Activated CD4-positive, alpha-beta T cell treated with anti-CD3 and anti-CD28 coated beads, Interleukin-2, amount 10 ng/mL, durations not matched to agents 7 days and 5 days (primary cell): Measurements from ENCODE around the gene UBAP2L. TPM values are rescaled to one million over a fixed set of nuclear protein-coding genes. Genes with fewer than 3 reads are reported as not detected.
"Not testable (repeated sequence)": the region's sequence is repeated elsewhere in the genome, so short reads cannot be mapped to it uniquely, and the experiment has no call there.

Source experiments
- CTCF ChIA-PET: fragments of 350-600 bp; sonication (Branson Sonifier 250); formaldehyde crosslinking; loops from one replicate; lab custom pipeline; 2021; ENCODE audit warnings: antibody characterized with exemption; lab: Charles Lee
- POLR2A ChIA-PET: fragments of 350-600 bp; sonication (Branson Sonifier 250); formaldehyde crosslinking; loops from one replicate; lab custom pipeline; 2021; ENCODE audit warnings: antibody characterized with exemption; lab: Charles Lee
- DNase-seq: peaks from one replicate; pipeline ENCODE4 v3.0.0-alpha.2; 2020
- H3K27ac Mint-ChIP-seq: one replicate; pipeline ENCODE4 v1.8.0; 2021; ENCODE audit warnings: mild to moderate bottlenecking, moderate library complexity, mixed read lengths
- H3K27me3 Mint-ChIP-seq: one replicate; pipeline ENCODE4 v1.8.0; 2021; ENCODE audit warnings: mixed read lengths
- H3K36me3 Mint-ChIP-seq: one replicate; pipeline ENCODE4 v1.8.0; 2021; ENCODE audit warnings: low read depth, mixed read lengths
- H3K4me1 Mint-ChIP-seq: one replicate; pipeline ENCODE4 v1.8.0; 2021; ENCODE audit warnings: mixed read lengths
- H3K4me3 Mint-ChIP-seq: one replicate; pipeline ENCODE4 v1.8.0; 2021; ENCODE audit warnings: mild to moderate bottlenecking, moderate library complexity, mixed read lengths
- H3K9me3 Mint-ChIP-seq: one replicate; pipeline ENCODE4 v1.8.0; 2021; ENCODE audit warnings: mixed read lengths
- total RNA-seq, 2 experiments: library from RNA; stranded (reverse); gene quantifications; one replicate each; pipeline ENCODE4 v1.2.3, GENCODE V29; 2021

The UBAP2L gene
- total RNA-seq, 2 experiments from 2014 or later = 186 to 211 TPM

DNA sequence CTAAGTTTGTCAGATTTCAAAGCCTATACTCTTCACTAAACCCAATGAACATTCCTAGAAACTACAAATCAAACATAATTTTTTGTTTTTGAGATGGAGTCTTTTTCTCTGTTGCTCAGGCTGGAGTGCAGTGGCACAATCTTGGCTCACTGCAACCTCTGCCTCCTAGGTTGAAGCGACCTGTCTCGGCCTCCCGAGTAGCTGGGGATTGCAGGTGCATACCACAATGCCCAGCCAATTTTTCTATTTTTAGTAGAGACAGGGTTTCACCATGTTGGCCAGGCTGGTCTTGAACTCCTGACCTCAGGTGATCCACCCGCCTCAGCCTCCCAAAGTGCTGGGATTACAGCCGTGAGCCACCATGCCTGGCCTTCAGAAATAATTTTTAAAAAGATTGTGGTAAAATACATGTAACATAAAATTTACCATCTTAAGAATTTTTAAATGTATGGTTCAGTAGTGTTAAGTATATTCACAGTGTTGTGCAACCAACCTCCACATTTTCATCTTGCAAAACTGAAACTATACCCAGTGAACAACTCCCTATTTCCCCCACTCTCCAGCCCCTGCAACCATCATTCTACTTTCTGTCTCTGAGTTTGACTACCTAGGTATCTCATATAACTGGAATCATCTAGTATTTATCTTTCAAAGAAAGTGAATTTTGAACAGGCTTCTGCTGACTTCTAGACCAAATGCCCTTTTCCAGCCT lies 11.9 kb upstream of the UBAP2L start:
- POLR2A ChIA-PET = interaction anchor here (0.6 kb wide), 1 partner anchor 12 kb away, joined by 4 read pairs; the partner anchor contains the start of gene UBAP2L
- H3K4me3 Mint-ChIP-seq = no peak overlapping the region
- CTCF ChIA-PET = interaction anchor here (0.6 to 1.5 kb wide), 2 partner anchors 11 to 206 kb away, joined by 3 read pairs; a partner anchor contains a TSS

DNA sequence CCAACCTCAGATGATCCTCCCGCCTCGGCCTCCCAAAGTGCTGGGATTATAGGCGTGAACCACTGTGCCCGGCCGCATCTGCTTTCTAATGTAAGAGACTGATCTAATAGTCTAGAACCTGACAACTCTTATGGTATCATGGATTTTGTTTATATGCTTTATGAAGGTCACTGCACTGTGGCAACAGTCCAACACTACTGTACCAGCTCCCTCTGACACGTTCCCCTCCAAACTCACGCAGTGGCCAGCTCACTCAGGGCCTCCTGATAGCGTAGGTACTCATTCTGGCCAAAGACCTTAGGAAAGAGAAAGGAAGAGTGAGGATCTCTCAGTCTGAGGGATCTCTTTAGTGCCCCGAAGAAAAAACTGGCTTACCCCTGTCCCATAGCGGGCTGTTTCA lies 8.7 kb upstream of the UBAP2L start:
- ChIA-PET POLR2A (no interaction called here), CTCF (interaction anchor here (0.5 to 1.0 kb wide), 3 partner anchors 13 to 283 kb away, joined by 3 to 4 read pairs (median 3); no protein-coding TSS in a partner anchor)
- Mint-ChIP-seq H3K36me3 (peaks cover 52% of the 10 kb centered on the region), H3K27me3 (no peaks in the 10 kb centered on the region), H3K4me3 (no peak overlapping the region), H3K4me1 (peaks cover 24% of the 10 kb centered on the region), H3K9me3 (no peaks in the 10 kb centered on the region), H3K27ac (no peak overlapping the region)
- DNase-seq = no peak

More for the DNA sequence above, 11.9 kb upstream of the UBAP2L start:
- Mint-ChIP-seq H3K36me3 (peaks cover 58% of the 10 kb centered on the region), H3K27me3 (no peaks in the 10 kb centered on the region), H3K9me3 (no peaks in the 10 kb centered on the region), H3K4me1 (peaks cover 10% of the 10 kb centered on the region), H3K27ac (no peak overlapping the region)
- DNase-seq = no peak

DNA sequence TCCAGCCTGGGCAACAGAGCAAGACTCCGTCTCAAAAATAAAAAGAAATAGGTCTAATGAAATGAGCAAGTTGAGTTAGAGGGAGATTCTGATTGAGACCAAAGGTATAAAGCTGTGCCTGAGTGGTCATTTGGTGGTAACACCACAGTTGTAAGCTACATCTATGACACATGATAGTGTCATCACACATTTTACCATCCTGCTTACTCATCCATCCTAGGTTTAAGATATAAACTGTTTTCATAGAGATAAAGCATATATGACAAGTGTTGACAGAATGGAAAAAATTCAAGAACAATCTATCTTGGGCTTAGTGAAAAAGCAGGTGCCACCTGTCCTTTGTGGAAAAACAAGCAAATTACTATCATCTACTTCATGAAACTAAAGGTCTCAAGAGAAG lies 7.5 kb upstream of the UBAP2L start:
- Mint-ChIP-seq H3K27ac (peak overlapping the region; percentile 50), H3K4me1 (peaks cover 34% of the 10 kb centered on the region), H3K27me3 (no peaks in the 10 kb centered on the region), H3K9me3 (no peaks in the 10 kb centered on the region), H3K4me3 (no peak overlapping the region), H3K36me3 (peaks cover 59% of the 10 kb centered on the region)
- ChIA-PET CTCF (interaction anchor here (1.3 kb wide), 1 partner anchor 28 kb away, joined by 3 read pairs; no protein-coding TSS in a partner anchor), POLR2A (interaction anchor here (0.5 kb wide), 1 partner anchor 221 kb away, joined by 3 read pairs; no protein-coding TSS in a partner anchor)
- DNase-seq = no peak

DNA sequence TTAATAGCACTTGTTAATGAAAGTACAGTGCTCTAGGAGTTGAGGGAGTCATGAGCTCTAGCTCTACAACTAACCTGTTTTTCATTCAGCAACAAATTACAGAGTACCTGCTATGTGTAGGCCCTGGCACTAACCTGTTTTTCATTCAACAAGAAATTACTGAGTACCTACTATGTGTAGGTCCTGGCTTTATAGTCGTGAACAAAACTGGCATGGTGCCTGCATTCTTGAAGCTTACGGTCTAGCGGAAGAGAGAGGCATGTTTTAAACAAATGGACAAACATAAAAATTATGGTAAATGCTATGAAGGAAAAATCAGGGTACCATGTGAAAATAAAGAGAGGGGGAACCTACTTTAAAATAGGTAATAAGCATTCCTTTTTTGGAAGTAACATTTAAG lies 2.2 kb upstream of the UBAP2L start:
- POLR2A ChIA-PET = no interaction called here
- Mint-ChIP-seq H3K9me3 (peaks cover 2% of the 10 kb centered on the region), H3K27ac (peak overlapping the region; percentile 95), H3K4me1 (peaks cover 56% of the 10 kb centered on the region), H3K36me3 (peaks cover 58% of the 10 kb centered on the region), H3K27me3 (no peaks in the 10 kb centered on the region), H3K4me3 (peak overlapping the region; percentile 94)
- CTCF ChIA-PET = interaction anchor here (0.6 to 1.3 kb wide), 4 partner anchors 11 to 241 kb away, joined by 3 to 6 read pairs (median 3); no protein-coding TSS in a partner anchor
- no peak for DNase-seq

DNA sequence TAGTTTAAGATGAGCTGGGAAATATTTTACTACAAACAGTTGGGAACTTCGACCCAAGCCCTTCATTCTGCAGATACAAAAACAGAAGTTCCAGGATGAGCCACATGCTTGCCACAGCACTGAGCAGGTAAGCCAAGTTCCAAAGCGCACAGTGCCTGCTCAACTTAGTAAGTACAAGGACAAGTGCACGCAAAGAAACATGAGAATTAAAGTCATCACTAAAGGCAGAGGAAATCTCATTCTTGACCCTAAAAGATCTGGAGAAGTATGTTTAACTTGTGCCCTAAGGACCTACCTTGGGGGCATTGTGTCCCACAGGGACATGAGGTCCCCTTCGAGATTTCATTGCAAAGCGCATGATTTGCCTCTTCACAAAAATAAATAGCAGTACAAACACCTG lies 1.2 kb upstream of the UBAP2L start:
- DNase-seq = no peak
- Mint-ChIP-seq H3K27ac (peak overlapping the region; percentile 95), H3K4me1 (peaks cover 62% of the 10 kb centered on the region)

DNA sequence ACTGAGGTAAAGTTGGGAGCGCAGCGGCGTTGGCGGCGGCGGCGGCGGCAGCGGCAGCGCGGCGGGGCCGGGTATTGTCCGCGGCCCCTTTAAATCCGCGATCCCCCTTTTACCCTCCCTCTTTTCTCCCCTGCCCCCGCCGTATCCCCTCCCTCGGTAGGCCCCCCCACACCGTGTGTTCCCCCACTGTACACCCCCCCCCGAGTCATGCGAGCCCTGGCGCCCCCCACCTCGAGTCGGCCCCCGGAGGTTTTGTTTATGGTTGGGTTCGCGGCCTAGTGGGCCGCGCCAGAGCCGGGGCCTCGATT lies 169 bp downstream of the UBAP2L start:
- CTCF ChIA-PET = interaction anchor here (1.0 to 1.8 kb wide), 3 partner anchors 9 to 38 kb away, joined by 3 to 4 read pairs (median 3); no protein-coding TSS in a partner anchor
- peak overlapping the region; percentile 95 for H3K27ac Mint-ChIP-seq
- H3K36me3 Mint-ChIP-seq = peaks cover 67% of the 10 kb centered on the region
- no peaks in the 10 kb centered on the region for H3K27me3 Mint-ChIP-seq
- H3K4me3 Mint-ChIP-seq = peak overlapping the region; percentile 94
- no peak for DNase-seq
- H3K4me1 Mint-ChIP-seq = peaks cover 72% of the 10 kb centered on the region
- H3K9me3 Mint-ChIP-seq = peaks cover 2% of the 10 kb centered on the region
- POLR2A ChIA-PET = interaction anchor here (0.6 to 1.0 kb wide), 2 partner anchors 12 to 109 kb away, joined by 4 read pairs; no protein-coding TSS in a partner anchor

More for the DNA sequence above, 1.2 kb upstream of the UBAP2L start:
- CTCF ChIA-PET = interaction anchor here (0.9 to 1.3 kb wide), 4 partner anchors 11 to 115 kb away, joined by 3 to 6 read pairs (median 3); no protein-coding TSS in a partner anchor
- Mint-ChIP-seq H3K9me3 (peaks cover 2% of the 10 kb centered on the region), H3K36me3 (peaks cover 57% of the 10 kb centered on the region), H3K4me3 (peak overlapping the region; percentile 94), H3K27me3 (no peaks in the 10 kb centered on the region)
- POLR2A ChIA-PET = no interaction called here

DNA sequence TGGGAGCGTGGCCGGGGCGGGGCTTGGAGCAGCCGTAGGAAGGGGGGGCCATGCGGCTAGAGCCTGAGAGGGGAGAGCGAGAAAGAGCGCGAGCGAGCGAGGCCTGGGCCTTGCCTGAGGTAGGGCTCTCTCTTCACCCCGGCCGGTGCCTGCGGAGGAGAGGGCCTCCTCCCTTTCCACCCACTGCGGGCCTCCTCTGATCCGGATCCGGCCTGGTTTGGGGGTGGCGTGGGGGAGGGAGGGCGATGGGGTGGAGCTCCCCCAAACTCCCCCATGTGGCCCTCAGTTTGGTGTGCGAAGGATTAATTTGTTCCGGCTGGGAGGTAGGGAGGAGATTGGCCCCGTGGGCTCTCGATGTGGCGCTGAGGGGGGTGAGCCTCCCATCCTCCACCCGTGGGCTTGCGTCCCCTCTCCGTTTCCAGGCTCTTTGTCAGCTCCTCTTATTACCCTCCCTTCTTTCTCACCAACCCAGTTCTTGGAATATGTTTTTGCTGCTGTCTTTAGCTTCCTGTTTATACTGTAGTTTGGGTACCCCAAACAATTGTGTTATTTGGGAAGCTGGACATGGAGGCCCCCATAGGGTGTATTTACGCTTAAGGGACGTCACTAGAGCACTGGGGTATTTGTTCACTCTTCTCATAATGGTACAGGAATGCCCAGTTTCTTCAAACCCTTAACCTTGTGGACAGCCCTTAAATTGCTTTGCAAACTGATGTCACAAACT lies 685 bp downstream of the UBAP2L start:
- peaks cover 71% of the 10 kb centered on the region for H3K4me1 Mint-ChIP-seq
- H3K27ac Mint-ChIP-seq = peak overlapping the region; percentile 95
- H3K4me3 Mint-ChIP-seq = peak overlapping the region; percentile 94
- peaks cover 2% of the 10 kb centered on the region for H3K9me3 Mint-ChIP-seq
- peak; percentile 78 for DNase-seq
- ChIA-PET CTCF (interaction anchor here (0.9 to 1.8 kb wide), 4 partner anchors 8 to 50 kb away, joined by 3 to 6 read pairs (median 4); no protein-coding TSS in a partner anchor), POLR2A (no interaction called here)
- H3K27me3 Mint-ChIP-seq = no peaks in the 10 kb centered on the region
- H3K36me3 Mint-ChIP-seq = peaks cover 70% of the 10 kb centered on the region

DNA sequence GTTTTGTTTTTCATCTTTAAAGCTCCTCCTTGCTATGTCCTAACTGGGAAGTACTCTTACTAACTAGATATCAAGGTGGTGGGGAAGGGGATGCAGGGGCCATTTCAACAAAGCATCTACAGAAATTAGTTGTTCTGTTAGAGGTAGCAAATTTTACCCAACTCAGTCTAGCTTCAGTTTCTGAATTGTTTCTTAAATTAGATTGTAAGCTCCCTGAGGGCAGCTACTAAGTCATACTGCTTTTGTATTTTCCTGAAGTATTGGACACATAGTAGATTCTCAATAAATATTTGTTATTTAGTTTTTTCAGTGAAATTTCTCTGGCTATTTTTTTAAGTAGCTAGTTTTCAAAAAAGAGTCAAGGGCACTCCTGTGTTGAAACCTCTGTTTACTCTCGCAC lies 1.8 kb downstream of the UBAP2L start:
- Mint-ChIP-seq H3K27ac (peak overlapping the region; percentile 95), H3K36me3 (peaks cover 73% of the 10 kb centered on the region), H3K27me3 (no peaks in the 10 kb centered on the region), H3K4me3 (peak overlapping the region; percentile 94), H3K4me1 (peaks cover 66% of the 10 kb centered on the region), H3K9me3 (peaks cover 2% of the 10 kb centered on the region)
- CTCF ChIA-PET = interaction anchor here (1.8 kb wide), 1 partner anchor 49 kb away, joined by 6 read pairs; no protein-coding TSS in a partner anchor
- no peak for DNase-seq
- POLR2A ChIA-PET = no interaction called here

DNA sequence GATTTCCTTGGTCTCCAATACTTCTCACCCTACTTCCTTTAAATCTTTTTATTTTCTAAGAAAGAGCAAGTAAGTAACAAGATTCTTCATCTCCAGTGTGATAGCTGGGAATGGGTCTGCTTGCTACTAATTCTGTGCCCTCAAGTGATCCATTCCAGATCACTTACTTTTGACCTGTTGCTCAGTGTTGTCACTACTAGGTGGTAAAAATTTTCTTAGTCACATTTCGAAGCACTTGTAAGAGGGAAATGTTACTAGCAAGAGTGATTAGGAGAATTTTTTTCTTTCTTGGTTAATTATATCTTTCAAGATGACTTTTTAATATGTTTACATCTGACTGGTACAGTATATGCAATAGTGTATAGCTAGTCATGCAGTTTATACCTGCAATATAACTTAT lies 2.2 kb downstream of the UBAP2L start:
- ChIA-PET CTCF (interaction anchor here (1.8 kb wide), 1 partner anchor 49 kb away, joined by 6 read pairs; no protein-coding TSS in a partner anchor), POLR2A (no interaction called here)
- H3K9me3 Mint-ChIP-seq = peaks cover 2% of the 10 kb centered on the region
- H3K27me3 Mint-ChIP-seq = no peaks in the 10 kb centered on the region
- no peak for DNase-seq
- peak overlapping the region; percentile 70 for H3K27ac Mint-ChIP-seq
- H3K36me3 Mint-ChIP-seq = peaks cover 72% of the 10 kb centered on the region
- peak overlapping the region; percentile 94 for H3K4me3 Mint-ChIP-seq
- H3K4me1 Mint-ChIP-seq = peaks cover 64% of the 10 kb centered on the region

DNA sequence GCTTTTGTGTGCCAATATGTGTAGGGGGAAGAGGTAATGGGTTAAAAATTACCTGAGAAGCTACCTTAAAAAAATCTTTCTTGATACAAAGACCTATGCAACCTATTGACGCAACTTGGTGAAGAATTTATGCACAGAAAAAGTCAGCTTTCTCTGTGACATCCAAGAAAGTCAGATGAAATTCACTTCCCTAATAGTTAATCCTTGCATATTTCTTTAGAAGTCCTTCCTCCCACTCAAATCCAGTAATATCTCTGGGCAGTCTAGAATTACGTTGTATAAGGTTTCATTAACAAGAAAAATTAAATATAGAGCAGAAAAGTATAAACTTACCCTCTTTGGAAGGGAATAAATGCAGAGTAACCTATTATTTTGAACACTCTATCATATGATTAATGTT lies 2.9 kb downstream of the UBAP2L start:
- Mint-ChIP-seq H3K27me3 (no peaks in the 10 kb centered on the region), H3K4me3 (no peak overlapping the region)
- POLR2A ChIA-PET = no interaction called here

DNA sequence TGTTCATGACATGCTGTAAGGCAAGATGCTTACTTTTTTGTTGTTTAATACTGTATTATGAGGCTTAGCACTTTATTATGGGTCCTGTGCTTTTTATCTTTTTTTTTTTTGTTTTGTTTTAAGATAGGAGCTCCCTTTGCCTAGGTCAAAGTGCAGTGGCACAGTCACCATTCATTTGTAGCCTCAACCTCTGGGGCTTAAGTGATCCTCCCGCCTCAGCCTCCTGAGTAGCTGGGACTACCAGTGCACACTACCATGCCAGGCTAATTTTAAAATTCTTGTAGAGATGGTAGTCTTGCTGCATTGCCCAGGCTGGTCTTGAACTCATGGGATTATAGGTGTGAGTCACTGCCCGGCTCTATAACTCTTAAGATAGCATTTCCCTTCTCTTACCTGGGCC lies 4.6 kb downstream of the UBAP2L start:
- ChIA-PET POLR2A (interaction anchor here (0.6 kb wide), 1 partner anchor 16 kb away, joined by 7 read pairs; no protein-coding TSS in a partner anchor), CTCF (interaction anchor here (0.5 to 2.4 kb wide), 4 partner anchors 10 to 68 kb away, joined by 3 to 7 read pairs (median 4); no protein-coding TSS in a partner anchor)
- Mint-ChIP-seq H3K36me3 (peaks cover 68% of the 10 kb centered on the region), H3K27me3 (no peaks in the 10 kb centered on the region), H3K27ac (no peak overlapping the region), H3K4me1 (peaks cover 48% of the 10 kb centered on the region), H3K4me3 (no peak overlapping the region), H3K9me3 (peaks cover 2% of the 10 kb centered on the region)
- DNase-seq = no peak

More for the DNA sequence above, 2.9 kb downstream of the UBAP2L start:
- Mint-ChIP-seq H3K27ac (peak overlapping the region; percentile 70), H3K4me1 (peaks cover 57% of the 10 kb centered on the region), H3K36me3 (peaks cover 72% of the 10 kb centered on the region), H3K9me3 (peaks cover 2% of the 10 kb centered on the region)
- DNase-seq = no peak
- CTCF ChIA-PET = no interaction called here

DNA sequence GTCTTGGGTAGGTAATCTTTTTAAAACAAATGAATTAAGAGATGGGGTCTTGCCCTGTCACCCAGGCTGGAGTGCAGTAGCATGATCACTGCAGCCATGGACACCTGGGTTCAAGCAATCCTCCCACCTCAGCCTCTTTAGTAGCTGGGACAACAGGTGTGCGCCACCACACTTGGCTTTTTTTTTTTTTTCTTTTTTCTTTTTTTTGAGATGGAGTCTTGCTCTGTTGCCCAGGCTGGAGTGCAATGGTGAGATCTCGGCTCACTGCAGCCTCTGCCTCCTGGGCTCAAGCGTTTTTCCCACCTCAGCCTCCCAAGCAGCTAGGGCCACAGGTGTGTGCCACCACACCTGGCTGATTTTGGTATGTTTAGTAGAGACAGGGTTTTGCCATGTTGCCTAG lies 10.4 kb downstream of the UBAP2L start:
- H3K27ac Mint-ChIP-seq, H3K9me3 Mint-ChIP-seq, DNase-seq, H3K4me1 Mint-ChIP-seq, H3K4me3 Mint-ChIP-seq, H3K27me3 Mint-ChIP-seq, POLR2A ChIA-PET: not testable (repeated sequence)
- CTCF ChIA-PET = interaction anchor here (0.6 to 1.6 kb wide), 3 partner anchors 35 to 234 kb away, joined by 3 to 4 read pairs (median 3); no protein-coding TSS in a partner anchor
- peaks cover 65% of the 10 kb centered on the region for H3K36me3 Mint-ChIP-seq
